ENCODE data around the gene DRC7. TPM values are rescaled to one million over a fixed set of nuclear protein-coding genes. Genes with fewer than 3 reads are reported as not detected.
A peak's percentile ranks its signal among the peaks of the same experiment; 100 is the strongest.

The DRC7 gene
- polyA plus RNA-seq, 1 donor (not counting 4 experiments of a cell fraction or from before 2014, with no cell fraction given) = not detected

DNA sequence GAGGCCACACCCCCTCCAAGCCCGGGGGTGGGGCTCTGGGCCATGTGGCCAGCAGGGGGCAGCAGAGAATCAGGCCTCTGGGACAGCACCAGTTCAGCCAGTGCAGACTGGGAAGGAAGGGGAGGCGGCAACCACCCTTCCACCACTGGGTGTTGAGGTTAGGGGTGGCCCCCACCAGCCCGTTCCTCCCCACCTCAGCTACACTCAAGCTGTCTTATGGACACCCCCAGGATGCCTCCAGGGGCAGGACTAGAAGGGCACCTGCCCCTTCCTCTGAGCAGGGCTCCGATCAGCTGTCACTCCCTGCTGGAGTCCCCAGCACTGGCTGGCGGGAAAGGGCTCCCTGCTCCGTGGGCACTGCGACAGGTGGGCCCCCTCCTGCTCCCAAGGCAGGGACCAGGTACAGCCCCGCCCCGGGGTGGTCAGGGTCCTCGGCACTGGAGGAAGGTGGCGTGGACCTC is 62.8 kb downstream of the DRC7 start:
- dilution Hi-C loops (cut with MboI; ENCODE audit: extremely low pct_ligation_motif_present, low sequenced_read_pairs) = no loop called here
- Histone ChIP-seq H3K36me3 (ENCODE audit: control insufficient read depth in 2 of 2, extremely low read depth in 1 of 2, insufficient read depth in 2 of 2, low read length in 2 of 2) (peaks cover 22 to 25% of the 10 kb centered on the region in 2 experiments), H3K79me2 (ENCODE audit: control insufficient read depth, insufficient read depth, low read length) (no peaks in the 10 kb centered on the region), H3K9ac (ENCODE audit: control insufficient read depth, extremely low read depth, insufficient read depth, low read length) (no peak overlapping the region), H3K9me1 (ENCODE audit: control insufficient read depth, extremely low read depth, insufficient read depth, low read length) (no peaks in the 10 kb centered on the region), H3K4me3 (ENCODE audit: control insufficient read depth in 2 of 3, extremely low read depth in 1 of 3, insufficient read depth in 2 of 3, low read depth in 1 of 3, low read length in 3 of 3) (no peak overlapping the region), H3K9me3 (ENCODE audit: control insufficient read depth, low read depth, low read length) (no peaks in the 10 kb centered on the region), H3K27ac (ENCODE audit: control insufficient read depth, insufficient read depth, low read length) (no peak overlapping the region), H3K4me1 (ENCODE audit: control insufficient read depth, extremely low read depth, insufficient read depth, low read length) (peaks cover 11% of the 10 kb centered on the region), H4K20me1 (ENCODE audit: control insufficient read depth, extremely low read depth, insufficient read depth, low read length) (peaks cover 3% of the 10 kb centered on the region), H3K4me2 (ENCODE audit: control insufficient read depth, extremely low read depth, insufficient read depth, low read depth, low read length) (no peak overlapping the region), H2AFZ (ENCODE audit: control insufficient read depth, low read length) (no peak overlapping the region), H3K27me3 (ENCODE audit: control insufficient read depth, extremely low read depth, insufficient read depth, low read length) (no peaks in the 10 kb centered on the region)
- TF ChIP-seq, protein P1, sequence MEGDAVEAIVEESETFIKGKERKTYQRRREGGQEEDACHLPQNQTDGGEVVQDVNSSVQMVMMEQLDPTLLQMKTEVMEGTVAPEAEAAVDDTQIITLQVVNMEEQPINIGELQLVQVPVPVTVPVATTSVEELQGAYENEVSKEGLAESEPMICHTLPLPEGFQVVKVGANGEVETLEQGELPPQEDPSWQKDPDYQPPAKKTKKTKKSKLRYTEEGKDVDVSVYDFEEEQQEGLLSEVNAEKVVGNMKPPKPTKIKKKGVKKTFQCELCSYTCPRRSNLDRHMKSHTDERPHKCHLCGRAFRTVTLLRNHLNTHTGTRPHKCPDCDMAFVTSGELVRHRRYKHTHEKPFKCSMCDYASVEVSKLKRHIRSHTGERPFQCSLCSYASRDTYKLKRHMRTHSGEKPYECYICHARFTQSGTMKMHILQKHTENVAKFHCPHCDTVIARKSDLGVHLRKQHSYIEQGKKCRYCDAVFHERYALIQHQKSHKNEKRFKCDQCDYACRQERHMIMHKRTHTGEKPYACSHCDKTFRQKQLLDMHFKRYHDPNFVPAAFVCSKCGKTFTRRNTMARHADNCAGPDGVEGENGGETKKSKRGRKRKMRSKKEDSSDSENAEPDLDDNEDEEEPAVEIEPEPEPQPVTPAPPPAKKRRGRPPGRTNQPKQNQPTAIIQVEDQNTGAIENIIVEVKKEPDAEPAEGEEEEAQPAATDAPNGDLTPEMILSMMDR (optimal IDR thresholded peaks at IDR 0.05 in 1 of 3, IDR thresholded peaks at IDR 0.05 in 1 of 3, conservative IDR thresholded peaks at IDR 0.05 in 1 of 3; ENCODE audit: extremely low read depth in 1 of 3, insufficient read depth in 2 of 3, low read length in 3 of 3) = peak; percentile 86 to 97 (median 95)
- TF ChIP-seq EZH2 (IDR thresholded peaks at IDR 0.05; ENCODE audit: low read length) = no peak
- DNase-seq (ENCODE audit: low read depth, low spot score) = no peak
- FAIRE-seq = peak; percentile 66

DNA sequence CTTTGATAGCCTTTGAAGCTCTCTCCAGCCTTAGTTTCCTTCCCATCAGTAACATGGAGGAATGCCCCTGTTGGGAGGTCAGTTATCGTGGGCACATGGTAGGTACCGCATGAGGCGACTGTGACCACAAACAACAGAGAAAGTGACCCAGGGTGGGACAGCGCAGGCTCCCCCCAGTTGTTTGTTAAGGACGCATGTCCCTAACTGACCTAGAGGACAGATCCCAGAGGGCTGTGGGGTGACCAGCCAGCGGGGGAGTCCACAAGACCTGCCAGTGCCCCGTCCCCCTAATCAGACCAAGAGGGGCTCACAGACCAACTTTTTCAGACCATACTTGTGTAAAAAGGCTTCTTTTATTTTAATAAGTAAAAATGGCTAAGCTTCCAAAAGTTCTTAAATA is 63.3 kb downstream of the DRC7 start:
- DNase-seq (ENCODE audit: low read depth, low spot score) (no peak), FAIRE-seq (no peak)
- Histone ChIP-seq H3K27me3 (ENCODE audit: control insufficient read depth, extremely low read depth, insufficient read depth, low read length) (no peaks in the 10 kb centered on the region), H3K9me1 (ENCODE audit: control insufficient read depth, extremely low read depth, insufficient read depth, low read length) (no peaks in the 10 kb centered on the region), H3K79me2 (ENCODE audit: control insufficient read depth, insufficient read depth, low read length) (no peaks in the 10 kb centered on the region), H4K20me1 (ENCODE audit: control insufficient read depth, extremely low read depth, insufficient read depth, low read length) (peaks cover 3% of the 10 kb centered on the region), H3K4me2 (ENCODE audit: control insufficient read depth, extremely low read depth, insufficient read depth, low read depth, low read length) (no peak overlapping the region), H3K4me3 (ENCODE audit: control insufficient read depth in 2 of 3, extremely low read depth in 1 of 3, insufficient read depth in 2 of 3, low read depth in 1 of 3, low read length in 3 of 3) (no peak overlapping the region), H3K27ac (ENCODE audit: control insufficient read depth, insufficient read depth, low read length) (no peak overlapping the region), H2AFZ (ENCODE audit: control insufficient read depth, low read length) (no peak overlapping the region), H3K36me3 (ENCODE audit: control insufficient read depth in 2 of 2, extremely low read depth in 1 of 2, insufficient read depth in 2 of 2, low read length in 2 of 2) (peaks cover 21 to 28% of the 10 kb centered on the region in 2 experiments), H3K9ac (ENCODE audit: control insufficient read depth, extremely low read depth, insufficient read depth, low read length) (no peak overlapping the region), H3K4me1 (ENCODE audit: control insufficient read depth, extremely low read depth, insufficient read depth, low read length) (peaks cover 11% of the 10 kb centered on the region), H3K9me3 (ENCODE audit: control insufficient read depth, low read depth, low read length) (no peaks in the 10 kb centered on the region)
- TF ChIP-seq, protein P1 (optimal IDR thresholded peaks at IDR 0.05 in 1 of 3, IDR thresholded peaks at IDR 0.05 in 1 of 3, conservative IDR thresholded peaks at IDR 0.05 in 1 of 3; ENCODE audit: extremely low read depth in 1 of 3, insufficient read depth in 2 of 3, low read length in 3 of 3) = no peak
- TF ChIP-seq EZH2 (IDR thresholded peaks at IDR 0.05; ENCODE audit: low read length) = no peak
- dilution Hi-C loops (cut with MboI; ENCODE audit: extremely low pct_ligation_motif_present, low sequenced_read_pairs) = no loop called here

All from keratinocyte (primary cell).